GM12865 (cell line): Measurements from ENCODE around the gene ASB17.
"Not testable (repeated sequence)": the region's sequence is repeated elsewhere in the genome, so short reads cannot be mapped to it uniquely, and the experiment has no call there.

Source experiments
- DNase-seq: peaks from one replicate; pipeline ENCODE4 v3.0.0; 2010; ENCODE audit warnings: low read depth
- H3K4me3 ChIP-seq: 2 replicates; pipeline ENCODE4 v1.5.1; 2011; ENCODE audit warnings: mild to moderate bottlenecking, low read depth, low read length, control low read depth
- TF ChIP-seq, protein P1 (sequence below): IDR thresholded peaks from 2 replicates; pipeline ENCODE4 v1.5.1; 2011; ENCODE audit warnings: low read length, control low read depth, low read depth, inconsistent platforms; ENCODE audit not compliant: insufficient read depth; ENCODE audit errors: missing control alignments

ASB17 gene

DNA sequence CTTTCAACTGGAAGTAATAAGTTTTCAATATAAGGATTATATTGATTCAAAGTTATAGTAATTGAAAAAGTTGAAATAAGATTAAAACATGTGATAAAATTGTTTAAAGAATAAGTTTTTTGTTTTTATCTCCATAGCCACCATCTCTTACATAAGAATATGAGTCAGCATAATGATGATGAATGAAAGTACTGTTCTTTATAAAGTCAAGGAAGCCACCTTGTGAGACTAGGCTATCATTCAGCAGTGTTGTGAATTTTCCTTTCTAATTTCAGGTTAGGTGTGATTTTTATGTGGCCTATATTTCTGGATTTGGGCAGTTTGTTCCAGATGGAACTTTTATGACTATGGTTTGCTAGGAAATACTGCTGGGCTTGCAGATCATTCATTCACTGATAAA lies 22.4 kb upstream of the ASB17 start:
- no peak overlapping the region for H3K4me3 ChIP-seq
- TF ChIP-seq, protein P1, sequence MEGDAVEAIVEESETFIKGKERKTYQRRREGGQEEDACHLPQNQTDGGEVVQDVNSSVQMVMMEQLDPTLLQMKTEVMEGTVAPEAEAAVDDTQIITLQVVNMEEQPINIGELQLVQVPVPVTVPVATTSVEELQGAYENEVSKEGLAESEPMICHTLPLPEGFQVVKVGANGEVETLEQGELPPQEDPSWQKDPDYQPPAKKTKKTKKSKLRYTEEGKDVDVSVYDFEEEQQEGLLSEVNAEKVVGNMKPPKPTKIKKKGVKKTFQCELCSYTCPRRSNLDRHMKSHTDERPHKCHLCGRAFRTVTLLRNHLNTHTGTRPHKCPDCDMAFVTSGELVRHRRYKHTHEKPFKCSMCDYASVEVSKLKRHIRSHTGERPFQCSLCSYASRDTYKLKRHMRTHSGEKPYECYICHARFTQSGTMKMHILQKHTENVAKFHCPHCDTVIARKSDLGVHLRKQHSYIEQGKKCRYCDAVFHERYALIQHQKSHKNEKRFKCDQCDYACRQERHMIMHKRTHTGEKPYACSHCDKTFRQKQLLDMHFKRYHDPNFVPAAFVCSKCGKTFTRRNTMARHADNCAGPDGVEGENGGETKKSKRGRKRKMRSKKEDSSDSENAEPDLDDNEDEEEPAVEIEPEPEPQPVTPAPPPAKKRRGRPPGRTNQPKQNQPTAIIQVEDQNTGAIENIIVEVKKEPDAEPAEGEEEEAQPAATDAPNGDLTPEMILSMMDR, result no peak
- no peak for DNase-seq

DNA sequence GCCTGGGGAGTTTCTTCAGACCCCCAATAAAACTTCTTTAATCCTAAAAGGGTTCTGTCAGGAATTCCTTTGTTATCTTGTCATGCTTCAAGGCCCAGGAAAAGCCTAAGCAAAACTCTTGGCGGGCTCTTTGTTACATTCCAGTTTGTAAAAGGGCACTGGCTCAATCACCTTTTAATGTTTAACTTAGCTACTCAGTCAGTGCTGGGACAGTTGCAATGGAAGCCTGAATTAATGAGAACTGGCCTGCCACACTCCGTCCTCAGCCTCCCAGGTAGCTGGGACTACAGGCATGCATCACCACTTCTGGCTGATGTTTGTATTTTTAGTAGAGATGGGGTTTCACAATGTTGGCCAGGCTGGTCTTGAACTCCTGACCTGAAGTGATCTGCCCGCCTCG lies 21.3 kb upstream of the ASB17 start:
- TF ChIP-seq, protein P1, result no peak
- DNase-seq, result no peak
- H3K4me3 ChIP-seq, result no peak overlapping the region

DNA sequence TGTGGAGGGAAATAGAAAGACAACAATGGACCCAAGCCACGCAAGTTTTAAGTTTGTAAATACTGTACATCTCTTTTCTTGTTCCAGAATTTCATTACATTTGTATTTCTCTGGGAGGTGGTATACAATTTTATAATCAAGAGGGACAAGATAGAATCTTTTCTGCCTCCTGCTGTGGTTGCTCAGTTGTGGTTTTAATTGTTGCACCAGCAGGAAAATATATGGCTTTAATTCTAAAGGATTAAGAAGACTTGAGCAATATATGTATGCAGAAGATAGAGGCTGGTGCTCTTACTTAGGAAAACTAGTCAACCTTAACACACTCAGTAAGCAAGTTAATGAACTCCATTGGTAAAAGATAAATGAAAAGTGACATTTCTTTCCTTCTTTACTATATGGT lies 19.8 kb upstream of the ASB17 start:
- TF ChIP-seq, protein P1, result no peak
- no peak overlapping the region for H3K4me3 ChIP-seq
- no peak for DNase-seq

DNA sequence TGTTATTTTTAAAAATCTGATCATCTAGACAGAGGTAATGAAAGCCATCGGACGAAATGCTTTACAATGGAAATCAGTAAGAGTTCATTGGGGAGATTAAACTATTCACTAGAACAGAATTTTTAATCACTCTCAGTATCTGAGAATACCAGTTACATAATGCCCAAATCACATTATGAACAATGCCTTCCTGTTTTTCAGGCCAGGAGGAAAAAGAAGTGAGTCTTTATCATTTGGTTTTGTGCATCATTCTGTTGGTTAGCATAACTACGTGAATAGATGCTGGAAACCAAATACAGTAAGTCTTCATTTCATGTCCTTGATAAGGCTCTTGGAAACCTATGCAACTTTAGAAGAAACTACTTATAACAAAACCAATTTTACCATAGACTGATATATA lies 18.0 kb upstream of the ASB17 start:
- TF ChIP-seq, protein P1, result no peak
- no peak overlapping the region for H3K4me3 ChIP-seq
- no peak for DNase-seq

DNA sequence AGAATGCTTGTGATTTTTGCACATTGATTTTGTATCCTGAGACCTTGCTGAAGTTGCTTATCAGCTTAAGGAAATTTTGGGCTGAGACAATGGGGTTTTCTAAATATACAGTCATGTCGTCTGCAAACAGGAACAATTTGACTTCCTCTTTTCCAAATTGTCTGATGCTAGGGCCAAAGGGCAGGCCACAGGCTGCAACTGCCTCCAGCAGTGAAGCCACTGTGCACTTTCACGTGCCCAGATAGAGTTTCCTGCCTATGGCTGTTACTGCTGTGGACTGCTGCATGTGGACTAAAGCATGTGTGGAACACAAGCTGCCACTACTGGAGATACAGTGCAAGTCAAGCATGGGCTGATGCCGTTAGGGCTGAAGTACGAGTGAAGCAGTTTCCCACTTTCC lies 10.8 kb upstream of the ASB17 start:
- H3K4me3 ChIP-seq, result not testable (repeated sequence)
- DNase-seq, result peak; percentile 10

DNA sequence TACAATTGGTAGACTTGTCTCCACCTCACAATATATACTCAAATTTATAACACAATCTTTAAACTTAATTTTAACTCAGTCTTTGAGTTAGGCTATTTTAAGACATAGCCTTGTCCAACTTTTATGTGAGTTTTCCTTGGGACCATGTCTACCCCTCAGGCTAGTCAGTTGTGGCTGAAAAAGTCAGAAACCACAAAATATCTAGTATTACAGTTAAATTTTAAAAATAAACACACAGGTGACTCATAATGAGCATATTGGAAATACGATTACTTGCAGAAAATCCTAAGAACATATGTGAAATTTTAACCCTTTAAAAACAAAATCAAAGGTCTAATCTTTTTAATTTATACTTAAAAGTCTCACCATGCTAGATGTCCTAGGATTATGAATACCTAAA lies 4.8 kb upstream of the ASB17 start:
- H3K4me3 ChIP-seq, result no peak overlapping the region
- TF ChIP-seq, protein P1, result no peak
- DNase-seq, result peak; percentile 16

DNA sequence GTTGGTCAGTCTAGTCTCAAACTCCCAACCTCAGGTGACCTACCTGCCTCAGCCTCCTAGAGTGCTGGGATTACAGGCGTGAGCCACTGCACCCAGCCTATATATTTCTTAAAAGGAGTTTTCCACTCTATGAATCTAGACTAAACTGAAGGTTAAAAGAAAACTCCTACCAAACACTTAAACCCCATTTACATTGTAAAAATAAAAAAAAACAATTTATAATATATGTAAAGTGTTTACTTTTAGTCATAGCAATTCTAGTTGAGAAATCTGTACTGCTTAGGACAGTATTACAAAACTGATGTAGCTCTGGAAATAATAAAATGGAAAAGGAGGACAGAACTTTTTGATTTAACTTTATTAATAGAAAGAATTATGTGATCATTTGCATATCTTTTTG lies 9.5 kb downstream of the ASB17 start:
- TF ChIP-seq, protein P1, result no peak
- no peak for DNase-seq
- no peak overlapping the region for H3K4me3 ChIP-seq

DNA sequence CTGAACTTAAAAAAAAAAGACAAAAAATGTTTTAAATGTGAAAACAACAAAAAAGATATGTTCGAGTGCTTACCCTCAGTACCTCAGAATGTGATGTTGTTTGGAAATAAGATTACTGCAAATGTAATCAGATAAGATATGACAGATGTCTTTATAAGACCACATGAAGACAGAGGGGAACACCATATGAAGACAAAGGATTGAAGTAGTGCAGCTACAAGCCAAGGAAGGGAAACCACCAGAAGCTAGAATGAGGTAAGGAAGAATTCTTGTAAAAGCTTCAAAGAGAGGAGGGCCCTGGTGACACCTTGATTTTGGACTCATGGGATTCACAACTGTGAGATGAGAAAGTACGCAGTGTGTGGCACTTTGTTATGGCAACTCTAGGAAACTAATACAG lies 15.4 kb downstream of the ASB17 start:
- TF ChIP-seq, protein P1, result no peak
- no peak for DNase-seq

More for the DNA sequence above, 15.4 kb downstream of the ASB17 start:
- H3K4me3 ChIP-seq, result no peak overlapping the region
